GM18511 (cell line): ENCODE data around the gene ZYX.

ENCODE experiments used
- ATAC-seq: cut with Tn5 transposase; IDR thresholded peaks from one replicate; pipeline ENCODE4 v1.9.1; 2021; ENCODE audit warnings: mild to moderate bottlenecking, moderate library complexity; ENCODE audit not compliant: unreplicated experiment

The ZYX gene, protein sequence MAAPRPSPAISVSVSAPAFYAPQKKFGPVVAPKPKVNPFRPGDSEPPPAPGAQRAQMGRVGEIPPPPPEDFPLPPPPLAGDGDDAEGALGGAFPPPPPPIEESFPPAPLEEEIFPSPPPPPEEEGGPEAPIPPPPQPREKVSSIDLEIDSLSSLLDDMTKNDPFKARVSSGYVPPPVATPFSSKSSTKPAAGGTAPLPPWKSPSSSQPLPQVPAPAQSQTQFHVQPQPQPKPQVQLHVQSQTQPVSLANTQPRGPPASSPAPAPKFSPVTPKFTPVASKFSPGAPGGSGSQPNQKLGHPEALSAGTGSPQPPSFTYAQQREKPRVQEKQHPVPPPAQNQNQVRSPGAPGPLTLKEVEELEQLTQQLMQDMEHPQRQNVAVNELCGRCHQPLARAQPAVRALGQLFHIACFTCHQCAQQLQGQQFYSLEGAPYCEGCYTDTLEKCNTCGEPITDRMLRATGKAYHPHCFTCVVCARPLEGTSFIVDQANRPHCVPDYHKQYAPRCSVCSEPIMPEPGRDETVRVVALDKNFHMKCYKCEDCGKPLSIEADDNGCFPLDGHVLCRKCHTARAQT

DNA sequence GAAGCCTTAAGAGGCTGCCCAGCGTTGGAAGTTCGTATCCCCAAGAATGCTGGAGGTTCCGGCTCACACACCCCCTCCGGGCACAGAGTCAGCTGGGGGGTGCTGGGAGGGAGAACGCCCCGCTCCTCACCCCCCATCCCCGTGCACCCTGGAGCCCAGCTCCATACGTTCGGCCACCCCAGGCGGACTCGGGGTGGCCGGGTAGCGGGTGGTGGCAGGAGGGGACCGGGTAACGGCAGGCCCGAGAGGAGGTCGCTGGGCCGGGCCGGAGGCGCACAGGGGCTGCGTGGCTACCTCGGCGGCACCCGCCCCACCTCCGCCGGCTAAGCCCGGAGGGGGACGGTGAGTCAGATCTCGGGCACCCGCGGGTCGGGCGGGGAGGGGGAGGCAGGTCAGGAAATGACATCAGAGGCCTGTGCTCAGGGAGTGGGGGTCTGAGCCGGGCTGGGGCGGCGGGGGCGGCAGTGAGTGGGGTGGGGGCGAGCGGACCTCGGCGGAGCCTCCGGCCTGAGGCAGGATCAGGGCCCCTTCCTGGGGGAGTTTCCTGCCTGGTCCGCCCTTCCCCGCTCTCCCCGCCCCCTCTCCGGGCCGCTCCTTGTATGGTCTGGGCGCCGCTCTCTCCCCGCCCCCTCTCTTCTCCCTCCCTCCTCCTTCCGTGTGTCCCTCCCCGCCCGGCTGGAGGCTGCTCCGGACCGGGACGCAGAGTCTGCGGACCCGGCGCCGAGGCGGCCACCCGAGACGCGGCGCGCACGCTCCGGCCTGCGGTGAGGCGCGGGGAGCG, at the start of gene ZYX:
Gene ZYX (plus strand): TSS at position 700 of the 781 bp plus-strand sequence. CDS start 227 bp downstream, outside the sequence.
- peak; percentile 80 for ATAC-seq

DNA sequence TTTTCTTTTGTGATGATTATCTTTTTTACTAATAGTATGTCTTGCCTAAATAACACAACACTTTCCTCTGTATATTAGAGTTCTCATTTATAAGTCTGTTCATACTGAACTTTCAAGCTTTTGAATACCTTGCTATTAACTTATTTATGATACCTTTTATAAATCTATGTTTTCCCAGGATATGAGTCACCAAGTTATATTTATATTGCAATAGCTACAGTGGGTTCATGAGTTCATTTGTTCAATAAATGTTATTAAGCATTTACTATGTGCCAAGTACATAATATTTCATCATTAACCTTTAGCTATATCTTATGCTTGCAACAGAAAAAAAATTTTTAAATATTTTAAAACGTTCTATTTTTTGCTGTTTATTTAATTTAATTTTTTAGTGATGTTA, 46.9 kb upstream of the ZYX start:
- ATAC-seq = no peak

DNA sequence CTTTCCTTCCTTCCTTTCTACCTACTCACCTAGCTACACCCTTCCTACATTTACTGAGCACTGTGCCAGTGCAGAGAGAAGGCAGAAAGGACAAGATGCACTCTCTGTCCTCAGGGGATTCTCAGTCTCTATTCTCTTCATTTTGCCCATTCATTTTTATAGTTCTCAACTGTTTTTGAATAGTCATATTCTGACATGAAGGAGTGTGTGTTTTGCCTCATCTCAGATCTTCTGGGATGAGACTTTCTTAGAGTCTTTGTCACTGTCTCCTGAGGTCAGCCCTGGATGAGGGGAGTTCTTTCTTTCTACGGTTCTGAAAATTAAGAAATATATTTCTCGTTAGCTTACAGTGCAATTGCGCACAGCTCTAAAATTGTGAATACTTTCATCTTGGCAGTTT, 43.9 kb upstream of the ZYX start:
- no peak for ATAC-seq

DNA sequence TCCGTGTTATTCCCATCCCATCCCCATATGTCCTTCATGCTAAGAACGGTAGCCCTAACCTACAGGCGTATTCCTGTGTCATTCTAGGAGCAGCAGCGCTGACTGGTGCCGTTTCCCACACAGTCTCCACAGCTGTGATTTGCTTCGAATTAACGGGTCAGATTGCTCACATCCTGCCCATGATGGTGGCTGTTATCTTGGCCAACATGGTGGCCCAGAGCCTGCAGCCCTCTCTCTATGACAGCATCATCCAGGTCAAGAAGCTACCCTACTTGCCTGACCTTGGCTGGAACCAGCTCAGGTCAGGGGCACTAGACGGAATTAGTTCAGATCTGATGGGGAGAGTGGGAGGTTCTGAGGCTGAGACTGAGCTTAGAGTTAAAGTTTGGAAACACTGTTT, 39.3 kb upstream of the ZYX start:
- ATAC-seq = no peak

DNA sequence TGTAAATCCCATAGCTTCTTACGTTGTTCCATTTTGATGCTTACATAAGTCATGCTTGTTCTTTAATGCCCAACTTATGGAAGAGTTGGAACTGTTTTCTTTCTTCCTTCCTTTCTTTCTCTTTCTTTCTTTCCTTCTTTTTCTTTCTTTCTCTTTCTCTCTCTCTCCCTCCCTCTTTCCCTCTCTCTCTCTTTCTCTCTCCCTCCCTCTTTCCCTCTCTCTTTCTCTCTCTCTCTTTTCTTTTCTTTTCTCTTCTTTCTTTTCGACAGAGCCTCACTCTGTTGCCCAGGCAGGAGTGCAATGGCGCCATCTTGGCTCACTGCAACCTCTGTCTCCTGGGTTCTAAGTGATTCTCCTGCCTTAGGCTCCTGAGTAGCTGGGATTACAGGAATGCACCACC, 37.5 kb upstream of the ZYX start:
- no peak for ATAC-seq

DNA sequence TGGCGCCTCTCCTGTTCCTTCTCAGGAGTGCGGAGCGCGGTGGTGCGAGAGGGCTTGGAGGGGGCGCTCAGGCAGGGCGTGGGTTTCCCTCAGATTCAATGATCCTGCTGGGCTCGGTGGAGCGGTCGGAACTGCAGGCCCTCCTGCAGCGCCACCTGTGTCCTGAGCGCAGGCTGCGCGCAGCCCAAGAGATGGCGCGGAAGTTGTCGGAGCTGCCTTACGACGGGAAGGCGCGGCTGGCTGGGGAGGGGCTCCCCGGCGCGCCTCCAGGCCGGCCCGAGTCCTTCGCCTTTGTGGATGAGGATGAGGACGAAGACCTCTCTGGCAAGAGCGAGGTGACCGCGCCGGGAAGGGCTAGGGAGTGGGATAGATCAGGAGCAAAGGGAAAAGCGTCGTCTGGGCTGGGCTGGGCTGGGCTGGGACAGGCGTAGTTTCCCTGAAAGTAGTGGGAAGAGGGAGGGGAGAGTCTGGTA, 35.7 kb upstream of the ZYX start:
- peak; percentile 83 for ATAC-seq

DNA sequence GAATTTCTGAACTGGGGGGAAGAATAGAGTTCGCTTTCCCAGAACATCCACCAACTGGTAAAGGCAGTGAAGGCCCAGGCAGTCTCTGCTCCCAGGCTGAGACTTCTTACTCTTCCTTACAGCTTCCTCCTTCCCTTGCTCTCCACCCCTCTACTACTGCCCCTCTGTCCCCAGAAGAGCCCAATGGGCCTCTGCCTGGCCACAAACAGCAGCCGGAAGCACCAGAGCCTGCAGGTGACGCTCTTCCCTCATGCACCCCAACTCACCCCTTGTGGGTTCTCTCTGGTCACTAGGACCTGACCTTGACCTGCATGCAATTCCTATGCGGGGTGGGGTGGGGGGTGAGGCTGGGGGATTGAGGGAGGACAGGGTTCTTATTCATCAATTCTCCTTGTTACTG, 35.1 kb upstream of the ZYX start:
- ATAC-seq = no peak

DNA sequence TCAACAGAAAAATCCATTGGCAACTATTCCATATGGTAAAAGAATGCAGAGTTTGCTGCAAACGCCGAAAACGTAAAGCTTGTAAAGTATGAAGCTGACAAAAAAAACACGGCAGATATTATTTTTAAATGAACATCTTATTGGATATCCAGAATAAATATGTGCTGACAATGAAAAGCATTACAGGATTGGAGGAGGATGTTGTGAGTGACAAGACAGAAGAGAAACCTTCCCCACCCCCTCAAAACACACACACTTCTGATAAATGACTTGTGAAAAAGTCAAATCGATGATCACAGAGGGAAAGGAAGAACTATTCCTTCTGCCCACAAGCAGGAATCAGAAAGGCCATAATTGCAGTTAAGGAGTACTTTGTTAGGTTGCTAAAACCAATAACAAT, 33.2 kb upstream of the ZYX start:
- no peak for ATAC-seq

DNA sequence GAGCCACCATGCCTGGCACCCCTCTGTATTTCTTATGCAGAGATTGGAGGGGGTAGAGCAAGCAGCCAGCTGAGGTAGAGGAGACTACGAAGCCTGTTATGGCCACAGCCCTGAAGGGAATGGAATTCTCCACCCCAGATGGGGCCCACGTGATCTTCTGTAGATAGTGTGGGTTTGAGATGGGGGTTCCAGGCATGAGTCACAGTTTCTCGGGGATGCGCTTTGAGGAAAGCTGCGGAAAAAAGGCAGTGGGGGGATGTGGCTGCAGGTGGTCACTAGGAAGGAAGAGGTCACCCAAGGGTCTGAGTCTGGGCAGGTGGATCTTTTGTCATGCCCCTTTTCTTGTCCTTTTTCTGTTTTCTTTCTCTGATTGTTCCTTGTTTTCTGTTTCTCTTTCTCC, 30.1 kb upstream of the ZYX start:
- no peak for ATAC-seq

DNA sequence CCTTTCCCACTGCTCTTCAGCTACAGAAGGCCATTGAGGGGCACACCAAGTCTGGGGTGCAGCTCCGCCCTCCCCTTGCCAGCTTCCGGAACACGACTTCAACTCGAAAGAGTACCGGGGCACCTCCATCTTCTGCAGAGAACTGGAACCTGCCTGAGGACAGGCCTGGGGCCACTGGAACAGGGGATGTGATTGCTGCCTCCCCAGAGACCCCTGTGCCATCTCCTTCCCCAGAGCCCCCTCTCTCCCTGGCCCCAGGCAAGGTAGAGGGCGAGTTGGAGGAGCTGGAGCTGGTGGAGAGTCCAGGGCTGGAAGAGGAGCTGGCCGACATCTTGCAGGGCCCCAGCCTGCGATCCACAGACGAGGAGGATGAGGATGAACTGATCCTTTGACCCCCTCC, 29.6 kb upstream of the ZYX start:
- ATAC-seq = no peak

DNA sequence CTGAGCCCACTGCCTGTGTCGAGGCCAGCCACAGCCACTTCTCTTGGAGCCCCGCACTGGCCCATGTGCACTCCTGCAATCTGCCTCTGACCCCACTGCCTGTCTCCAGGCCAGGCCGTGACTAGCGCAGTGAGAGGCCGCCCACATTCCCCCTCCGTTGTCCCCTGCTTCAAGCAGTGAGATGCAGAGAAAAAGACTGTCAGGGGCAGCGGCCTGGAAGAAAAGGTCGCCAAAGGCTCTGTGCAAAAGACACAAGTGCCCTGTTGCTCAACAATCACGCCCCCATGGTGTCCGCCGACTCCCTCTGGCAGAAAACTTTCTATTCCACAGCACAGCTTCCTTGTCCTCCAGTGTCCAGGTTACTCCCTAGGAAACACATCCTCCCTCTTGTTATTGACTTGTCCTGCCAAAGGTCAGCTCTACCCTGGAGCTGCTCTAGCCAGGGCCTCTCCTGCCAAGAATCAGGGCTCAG, 28.6 kb upstream of the ZYX start:
- ATAC-seq = no peak

DNA sequence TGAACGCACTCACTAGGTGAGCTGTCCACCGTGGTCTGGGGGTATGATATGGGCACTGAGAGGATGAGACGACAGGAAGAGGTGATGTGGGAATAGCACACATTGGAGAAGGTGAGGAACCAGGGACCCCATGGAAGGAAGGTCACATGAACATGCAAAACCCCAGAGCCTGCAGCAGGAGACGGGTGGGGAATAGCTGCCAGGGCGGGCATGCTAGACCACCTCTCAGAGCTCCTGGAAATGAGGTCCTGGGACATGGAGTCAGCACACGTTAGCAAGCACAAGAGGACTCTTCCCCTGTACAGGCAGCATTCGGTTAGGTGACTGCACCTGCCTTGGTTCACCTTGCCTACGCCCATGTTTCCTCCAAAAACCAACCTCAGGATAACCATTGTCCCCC, 26.8 kb upstream of the ZYX start:
- no peak for ATAC-seq

DNA sequence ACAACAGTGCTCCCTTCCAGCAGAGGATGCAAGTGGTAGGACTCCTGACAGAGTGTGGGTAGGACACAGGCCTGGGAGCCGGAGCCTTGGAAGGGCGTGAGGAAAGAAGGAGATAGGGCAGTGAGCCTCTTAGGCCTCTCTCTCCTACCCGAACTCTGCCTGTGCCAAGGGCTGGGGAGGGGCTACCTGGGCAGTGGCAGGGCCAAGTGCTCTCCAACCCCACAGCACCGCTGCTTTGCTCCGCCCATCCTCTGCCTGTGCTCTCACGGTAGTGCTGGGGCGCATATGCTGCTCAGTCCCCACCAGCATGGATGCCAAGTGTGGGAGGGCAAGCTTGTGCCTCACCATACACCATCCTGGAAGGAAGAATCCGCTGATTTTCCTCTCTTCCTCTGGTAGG, 26.2 kb upstream of the ZYX start:
- ATAC-seq = no peak

DNA sequence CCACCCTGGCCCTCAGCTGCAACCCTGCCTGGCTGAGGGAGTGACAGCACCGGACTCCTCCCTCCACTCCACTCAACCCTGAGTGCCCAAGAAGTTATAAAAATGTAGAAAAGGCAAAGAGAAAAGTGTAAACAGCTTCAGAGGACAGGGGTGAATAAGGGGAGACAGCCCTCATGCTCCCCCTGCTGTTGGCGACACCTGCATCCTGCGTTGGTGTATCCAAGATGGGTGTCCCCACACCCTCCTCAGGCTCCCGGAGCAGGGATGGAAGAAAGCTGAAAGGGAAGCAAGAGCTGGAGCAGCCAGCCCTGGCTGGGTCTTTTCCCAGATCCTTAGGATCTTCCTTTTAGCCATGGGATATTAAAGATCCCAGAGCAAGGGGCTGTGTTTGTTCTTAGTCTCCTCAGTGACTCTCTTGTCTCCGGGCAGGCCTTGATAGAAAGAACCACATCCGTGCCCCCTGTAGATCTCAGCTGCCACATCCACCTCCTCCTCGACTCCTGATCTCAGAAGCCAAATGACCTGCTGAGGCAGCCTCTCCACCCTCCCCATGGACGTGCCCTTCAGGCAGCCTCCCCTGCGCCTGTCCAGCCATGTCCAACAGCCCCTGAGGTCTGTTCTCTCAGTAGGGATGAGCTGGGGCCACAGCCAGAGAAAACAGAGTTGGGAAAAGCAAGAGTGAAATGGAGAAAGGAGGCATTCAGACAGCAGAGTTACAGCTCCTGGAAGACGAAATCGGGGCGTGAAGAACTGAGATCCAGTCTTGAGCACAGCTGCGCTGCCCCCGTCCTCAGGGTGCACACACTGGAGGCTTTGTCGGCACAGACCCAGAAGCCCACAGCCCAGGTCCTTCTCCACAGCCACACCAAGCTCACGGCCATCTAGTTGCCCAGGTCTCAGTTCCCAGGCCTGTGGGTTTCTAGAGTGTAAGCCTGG, 25.4 kb upstream of the ZYX start:
- no peak for ATAC-seq

DNA sequence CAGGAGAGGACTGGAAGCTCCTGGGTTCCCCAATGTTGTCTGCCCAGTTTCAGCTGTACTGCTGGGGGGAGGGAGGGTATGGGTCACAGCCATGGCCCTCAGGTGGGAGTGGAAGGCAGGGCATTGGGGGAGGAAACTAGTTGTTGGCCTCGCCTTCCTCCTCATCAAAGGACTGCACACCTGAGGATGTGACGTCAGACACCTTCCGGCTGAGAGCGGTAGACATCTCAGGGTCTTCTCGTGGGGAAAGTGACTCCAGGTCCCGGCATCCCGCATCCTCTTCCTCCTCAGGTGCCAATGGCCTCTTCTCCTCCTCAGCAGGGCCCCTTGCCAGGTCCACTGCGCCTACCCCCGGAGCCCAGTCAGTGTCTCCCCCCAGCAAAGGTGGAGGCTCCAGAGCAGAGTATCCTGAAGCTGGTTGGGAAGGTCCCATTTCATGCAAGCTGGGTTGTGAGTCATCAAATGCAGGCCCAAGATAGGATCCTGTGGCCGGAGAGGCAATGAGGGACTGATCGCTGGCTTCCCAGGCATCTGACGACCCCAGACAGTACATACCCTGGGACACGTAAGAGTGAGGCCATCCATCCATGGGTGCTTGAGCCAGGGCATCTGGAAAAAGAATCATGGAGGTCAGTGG, 24.6 kb upstream of the ZYX start:
- no peak for ATAC-seq

DNA sequence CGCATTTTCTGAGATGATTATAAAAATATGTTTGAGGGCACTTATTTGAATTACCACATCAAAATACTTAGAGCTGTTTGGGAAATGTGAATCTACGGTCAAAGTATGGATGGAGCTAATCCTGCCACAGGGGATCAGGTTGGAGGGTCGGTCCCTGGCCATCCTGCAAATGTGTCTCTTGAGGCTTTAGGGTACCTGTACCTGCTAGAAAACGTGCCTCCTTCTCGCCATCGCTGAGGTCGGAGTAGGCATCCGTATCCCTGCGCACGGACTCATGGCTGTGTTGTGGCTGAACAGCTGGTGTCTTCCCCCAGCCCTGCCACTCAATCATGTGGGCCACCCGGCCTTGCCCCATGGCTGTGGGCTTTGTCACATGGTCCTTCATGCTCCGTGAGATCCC, 22.5 kb upstream of the ZYX start:
- ATAC-seq = no peak

DNA sequence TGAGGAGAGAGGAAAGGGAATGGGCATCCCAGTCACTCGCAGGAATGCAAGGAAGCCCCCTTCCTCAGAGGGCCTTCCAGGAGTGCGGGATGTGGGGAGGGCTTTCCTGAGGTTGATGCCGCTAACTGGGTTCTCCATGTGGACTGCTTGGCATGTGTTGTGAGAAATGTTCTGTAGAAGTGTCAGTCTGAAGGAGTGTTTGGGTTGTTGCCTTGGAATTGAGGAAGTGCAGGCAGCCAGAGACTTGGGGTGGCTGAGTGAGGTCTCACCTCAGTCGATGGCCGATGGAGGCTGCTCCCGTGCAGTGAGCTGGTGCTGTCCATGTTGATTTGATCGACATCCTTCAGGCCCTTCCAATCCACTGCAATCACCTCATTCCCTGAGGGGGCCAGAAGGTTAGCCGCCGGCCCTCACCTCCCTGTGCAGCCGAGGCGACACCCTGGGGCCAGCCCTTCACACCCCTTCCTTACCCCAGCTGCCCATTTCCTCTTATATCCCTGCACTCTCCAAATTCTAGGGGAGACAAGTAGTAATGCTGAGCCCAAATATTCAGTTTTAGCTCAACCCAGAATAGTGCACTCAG, 21.3 kb upstream of the ZYX start:
- no peak for ATAC-seq

DNA sequence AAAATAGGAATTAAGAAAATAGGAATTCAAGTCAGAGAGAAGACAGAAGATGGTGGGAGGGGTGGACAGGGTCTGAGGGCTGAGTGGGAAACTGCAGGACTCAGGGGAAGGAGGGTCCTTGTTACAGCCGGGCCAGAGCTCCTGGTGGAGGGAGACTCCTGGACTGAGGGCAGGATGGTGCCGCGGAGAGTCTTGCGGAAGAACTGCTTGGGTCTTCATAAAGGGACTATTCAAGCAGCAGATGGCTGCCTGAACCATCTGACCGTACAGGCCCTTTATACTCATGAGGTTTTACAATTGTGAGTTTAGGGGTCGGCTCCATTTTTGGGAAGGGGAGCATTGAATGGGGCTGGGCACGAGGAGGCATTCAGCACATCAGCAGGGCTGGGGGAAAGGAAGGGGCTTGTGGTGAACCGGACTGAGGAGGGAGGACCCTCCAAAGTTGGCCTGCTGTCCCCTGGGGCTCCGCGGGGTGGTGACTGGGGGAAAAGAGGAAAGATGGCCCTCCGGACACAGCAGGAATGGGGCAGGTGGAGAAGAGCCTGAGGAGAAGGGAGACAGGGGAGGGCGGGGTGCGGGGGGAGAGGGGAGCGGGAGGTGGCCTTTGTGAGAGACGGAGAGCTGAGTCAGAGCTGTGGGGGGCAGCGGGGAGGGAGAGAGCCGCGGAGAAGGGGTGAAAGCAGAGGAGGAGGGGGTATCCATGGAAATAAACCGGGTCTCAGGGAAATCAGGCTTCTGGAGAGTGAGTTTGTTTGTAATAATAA, 20.2 kb upstream of the ZYX start:
- no peak for ATAC-seq

DNA sequence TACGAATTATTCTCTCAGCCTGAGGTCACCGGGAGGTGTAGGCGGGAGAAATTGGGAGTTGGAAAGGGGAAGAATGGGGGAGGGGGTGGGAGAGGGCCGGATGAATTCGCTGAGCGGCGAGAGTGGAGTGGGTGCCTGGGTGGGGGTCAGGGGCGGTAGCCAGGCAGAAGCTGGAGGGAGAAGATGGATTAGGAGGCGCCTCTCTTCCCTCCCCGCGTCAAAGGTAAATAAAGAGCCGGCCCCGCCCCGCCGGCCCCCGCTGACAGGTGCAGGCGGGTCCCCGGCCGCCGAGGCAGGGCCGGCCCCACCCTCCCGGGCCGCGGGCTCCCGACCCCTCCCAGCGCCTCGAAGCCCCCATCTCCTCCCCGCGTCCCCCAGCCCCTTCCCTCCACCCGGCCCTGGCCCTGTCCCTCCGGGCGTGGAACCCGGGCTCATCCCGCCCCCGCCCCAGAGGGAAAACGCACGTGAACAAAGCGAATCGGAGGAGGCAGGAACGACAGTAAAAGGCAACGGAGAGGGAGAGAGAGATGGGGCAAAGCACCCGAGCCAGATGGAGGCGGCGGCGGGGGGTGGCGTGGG, 19.5 kb upstream of the ZYX start:
- ATAC-seq = no peak
